Panc1 (cell line): ENCODE results near the gene DCAF4L1.

ENCODE experiments used
- CTCF ChIP-seq: fragments of 450-650 bp; IDR thresholded peaks from 2 replicates; pipeline ENCODE4 v1.5.1; 2017; ENCODE audit warnings: mild to moderate bottlenecking
- POLR2AphosphoS5 ChIP-seq: IDR thresholded peaks from 2 replicates; pipeline ENCODE4 v1.6.1; 2012; ENCODE audit warnings: mild to moderate bottlenecking, low read depth, low read length, moderate library complexity
- REST ChIP-seq, 2 experiments: IDR thresholded peaks; 2 replicates each; pipeline ENCODE4 v1.6.1; 2011 to 2012; ENCODE audit warnings: low read depth in 2 of 2, control low read depth in 1 of 2, low read length in 1 of 2, mild to moderate bottlenecking in 1 of 2, moderate library complexity in 1 of 2; ENCODE audit not compliant: insufficient read depth in 1 of 2
- TCF7L2 ChIP-seq: IDR thresholded peaks from 2 replicates; pipeline ENCODE4 v1.6.1; 2011; ENCODE audit warnings: mild to moderate bottlenecking, low read depth, low read length, inconsistent platforms

- no peak for TF ChIP-seq CTCF
- no peak for TF ChIP-seq POLR2AphosphoS5
- no peak for TF ChIP-seq TCF7L2
- TF ChIP-seq REST (IDR thresholded peaks at IDR 0.05; ENCODE audit: insufficient read depth in 1 of 2, low read depth in 2 of 2, low read length in 1 of 2), result no peak
Observed at GRCh38 chr4:41976775-41977516, 4.6 kb upstream of the DCAF4L1 start.
